Heart left ventricle (tissue), 16 donors: Measurements from ENCODE around the gene PDE3A. TPM values are rescaled to one million over a fixed set of nuclear protein-coding genes. Genes with fewer than 3 reads are reported as not detected.
"Not testable (repeated sequence)": the region's sequence is repeated elsewhere in the genome, so short reads cannot be mapped to it uniquely, and the experiment has no call there.

ENCODE experiments used
- ATAC-seq, 4 donors: fragments of 200-7000 bp; cut with Tn5 transposase; one replicate each; pipeline ENCODE4 v1.9.1; 2020 to 2022; ENCODE audit warnings: moderate library complexity in 4 of 4, mild to moderate bottlenecking in 3 of 4, moderate number of reproducible peaks in 1 of 4
- DNase-seq, 5 donors: peaks; one replicate each; pipeline ENCODE4 v3.0.0-alpha.2; 2020
- H3K27ac ChIP-seq, 12 donors: fragments of 200-600 bp; sonication (generic) in 4 of 12; one replicate each; pipeline versions ENCODE4 v1.5.0 to v1.8.0; 2016 to 2022; ENCODE audit warnings: mild to moderate bottlenecking in 2 of 12
- H3K27me3 ChIP-seq, 9 donors: fragments of 200-600 bp; sonication (generic) in 2 of 9; one replicate each; pipeline versions ENCODE4 v1.5.1 to v1.8.0; 2016 to 2022; ENCODE audit warnings: mild to moderate bottlenecking in 3 of 9
- H3K36me3 ChIP-seq, 9 donors: fragments of 200-600 bp; sonication (generic) in 2 of 9; one replicate each; pipeline versions ENCODE4 v1.5.0 to v1.8.0; 2018 to 2022; ENCODE audit warnings: mild to moderate bottlenecking in 2 of 9
- H3K4me1 ChIP-seq, 12 donors: fragments of 200-600 bp; sonication (generic) in 4 of 12; one replicate each; pipeline versions ENCODE4 v1.5.0 to v1.8.0; 2016 to 2022; ENCODE audit warnings: mild to moderate bottlenecking in 3 of 12
- H3K4me3 ChIP-seq, 12 donors: fragments of 200-600 bp; sonication (generic) in 4 of 12; one replicate each; pipeline versions ENCODE4 v1.5.0 to v1.8.0; 2017 to 2022; ENCODE audit warnings: mild to moderate bottlenecking in 9 of 12, moderate library complexity in 4 of 12
- H3K9me3 ChIP-seq, 12 donors: fragments of 200-600 bp; sonication (generic) in 4 of 12; one replicate each; pipeline versions ENCODE4 v1.5.0 to v1.8.0; 2016 to 2022; ENCODE audit warnings: mild to moderate bottlenecking in 1 of 12
- POLR2A ChIP-seq, 2 donors: fragments of 450-650 bp; IDR thresholded peaks; one replicate each; pipeline ENCODE4 v1.6.1; 2017; ENCODE audit warnings: antibody characterized with exemption in 2 of 2, mild to moderate bottlenecking in 2 of 2, moderate library complexity in 2 of 2
- WGBS, 4 donors: extraction: QIAGEN DNeasy Blood & Tissue Kit in 2 of 4; methylation state at CpG; one replicate each; pipeline versions ENCODE4 v1.1.5 to v1.1.7; 2013 to 2018; 5-methylcytosine and 5-hydroxymethylcytosine counted together
- intact Hi-C, 10 donors: fragments of 100-400 bp; cut with DNase I; formaldehyde crosslinking; loops; one replicate each; pipeline versions ENCODE4 v1.11.1 to v1.14.2; 2022
- long read RNA-seq, 3 donors: library from polyadenylated mRNA; unstranded; transcript quantifications; one replicate each; pipeline ENCODE4 v2.0.0, GENCODE V29; 2020 to 2021
- polyA plus RNA-seq, 2 donors: library from polyadenylated mRNA; stranded (reverse); fragments of 200-250 nt; gene quantifications; one replicate each; pipeline ENCODE4 v1.2.3, GENCODE V29; 2013
- total RNA-seq, 9 donors: library from RNA; depleted of rRNA in 2 of 9; stranded (reverse); fragments of >200 nt in 2 of 9; fragmentation: NEBNext Ultra II Directional in 3 of 9; extraction: Animal tissue kit (Norgen Biotek cat#: 25700) in 3 of 9; gene quantifications; one replicate each; pipeline versions ENCODE4 v1.1.0 to v1.2.4, GENCODE V29; 2016 to 2023
- TF ChIP-seq, protein P1 (sequence below), 12 donors: fragments of 200-600 bp; sonication (generic) in 4 of 12; IDR thresholded peaks; one replicate each; pipeline versions ENCODE4 v1.5.0 to v1.8.0; 2018 to 2022; ENCODE audit warnings: antibody characterized with exemption in 12 of 12, mild to moderate bottlenecking in 5 of 12
- donor health status: ischemic (EF 13 %, LVEDD 7.1; RV severe dilation, severe dysfunction).
- donor health status: healthy with polysubstance abuse.
- donor health status: DM: no; HTN: yes; CAD: no.
- donor health status: DM: no; HTN: no; CAD: no.
- donor health status: ischemic (EF 25% LVEDD 6.9; RV normal size, moderate dysfunction).
- donor health status: ischemic (EF 25% LVEDD 5.7; RV mildly dilated, moderate dysfunction).
- donor health status: healthy.
- donor health status: DM: yes; HTN: yes; CAD: no.
- donor health status: ischemic (EF 35%, LVEDD 5.7; RV mildly dilated, moderate dysfunction).
- donor health status: nonischemic (EF 11% LVEDD 7.7; RV severe dilation, severe dysfunction).
- donor health status: DM: yes; HTN: yes; CAD: no.
- donor health status: PGD.
- donor health status: ischemic (EF 29% LVEDD 5.4; RV normal size, mild dysfunction).
- donor health status: nonischemic (EF 23%, LVEDD 6.1; RV moderate dilation, normal function).

The PDE3A gene
- total RNA-seq = 100 to 1,000 TPM; 129 to 295 (median 214) TPM
- polyA plus RNA-seq = 10 to 100 TPM; 44.5 to 46.7 TPM
- long read RNA-seq, donor 1, full-length matches to known transcripts = 40 of 121 reads
- long read RNA-seq, donor 1, partial matches to known transcripts = 39 of 121 reads
- long read RNA-seq, donor 1, other reads (novel, unspliced or antisense) = 42 of 121 reads
- long read RNA-seq, donor 2, full-length matches to known transcripts = 83 of 258 reads
- long read RNA-seq, donor 2, partial matches to known transcripts = 119 of 258 reads
- long read RNA-seq, donor 2, other reads (novel, unspliced or antisense) = 56 of 258 reads
- long read RNA-seq, donor 3, full-length matches to known transcripts = 38 of 83 reads
- long read RNA-seq, donor 3, partial matches to known transcripts = 19 of 83 reads
- long read RNA-seq, donor 3, other reads (novel, unspliced or antisense) = 26 of 83 reads

DNA sequence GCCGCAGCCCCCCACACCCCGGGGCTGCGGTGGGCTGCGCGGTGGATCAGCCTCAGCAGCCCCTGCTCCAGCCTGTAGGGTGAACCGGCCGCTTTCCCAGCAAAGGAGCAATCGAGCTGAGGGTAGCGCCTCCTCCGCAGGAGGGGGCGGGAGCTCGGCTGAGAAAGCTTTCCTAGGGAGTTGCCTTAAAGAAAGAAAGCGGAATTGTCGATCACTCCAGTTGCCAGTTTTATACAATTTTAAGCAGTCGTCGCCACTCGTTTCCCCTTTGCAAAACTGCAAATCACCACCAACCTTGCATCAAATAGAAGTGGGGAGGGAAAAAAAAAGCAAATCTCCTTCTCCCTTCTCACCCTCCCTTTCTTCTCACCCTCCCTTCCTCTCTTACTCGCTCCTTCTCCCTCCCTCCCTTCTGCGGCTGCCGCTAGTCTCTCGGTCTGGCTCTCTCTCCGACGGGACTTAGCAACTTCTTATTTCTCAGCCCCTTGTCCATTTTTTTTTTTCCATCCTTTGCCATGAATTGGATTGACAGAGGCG lies at the start of gene PDE3A:
TSS of gene PDE3A (plus strand) at position 424 of the 537 bp plus-strand sequence. CDS start 748 bp downstream, outside the sequence.
- WGBS, 4 donors = 0 to 1% (median 1%) methylated on average over 23 to 24 of the region's 24 CpGs
- Histone ChIP-seq H3K36me3 (no peaks in the 10 kb centered on the region), H3K9me3 (no peaks in the 10 kb centered on the region), H3K4me1 (peaks cover 0 to 25% (median 5%) of the 10 kb centered on the region in 12 donors), H3K27me3 (peaks cover 0 to 16% (median 0%) of the 10 kb centered on the region in 9 donors), H3K4me3 (peak within 1 kb of the TSS; percentile 62 to 88 (median 76)), H3K27ac (peak within 1 kb of the TSS; percentile 88 to 98 (median 96))
- intact Hi-C loops = loop anchor here in 8 of 10 donors (2.0 to 10.0 kb wide), 16 partner anchors 41 to 626 kb away; no protein-coding TSS in a partner anchor
- no peak for TF ChIP-seq POLR2A (IDR thresholded peaks at IDR 0.05)
- TF ChIP-seq, protein P1, sequence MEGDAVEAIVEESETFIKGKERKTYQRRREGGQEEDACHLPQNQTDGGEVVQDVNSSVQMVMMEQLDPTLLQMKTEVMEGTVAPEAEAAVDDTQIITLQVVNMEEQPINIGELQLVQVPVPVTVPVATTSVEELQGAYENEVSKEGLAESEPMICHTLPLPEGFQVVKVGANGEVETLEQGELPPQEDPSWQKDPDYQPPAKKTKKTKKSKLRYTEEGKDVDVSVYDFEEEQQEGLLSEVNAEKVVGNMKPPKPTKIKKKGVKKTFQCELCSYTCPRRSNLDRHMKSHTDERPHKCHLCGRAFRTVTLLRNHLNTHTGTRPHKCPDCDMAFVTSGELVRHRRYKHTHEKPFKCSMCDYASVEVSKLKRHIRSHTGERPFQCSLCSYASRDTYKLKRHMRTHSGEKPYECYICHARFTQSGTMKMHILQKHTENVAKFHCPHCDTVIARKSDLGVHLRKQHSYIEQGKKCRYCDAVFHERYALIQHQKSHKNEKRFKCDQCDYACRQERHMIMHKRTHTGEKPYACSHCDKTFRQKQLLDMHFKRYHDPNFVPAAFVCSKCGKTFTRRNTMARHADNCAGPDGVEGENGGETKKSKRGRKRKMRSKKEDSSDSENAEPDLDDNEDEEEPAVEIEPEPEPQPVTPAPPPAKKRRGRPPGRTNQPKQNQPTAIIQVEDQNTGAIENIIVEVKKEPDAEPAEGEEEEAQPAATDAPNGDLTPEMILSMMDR (IDR thresholded peaks at IDR 0.05) = peak in 6 of 12 donors; percentile 3 to 32 (median 22)
- ATAC-seq = peak; percentile 35 to 61 (median 52)
- DNase-seq = peak; percentile 68 to 86 (median 83)

GRCh38 chr12:20319366-20319765 lies 49.0 kb upstream of the PDE3A start:
- TF ChIP-seq, protein P1 (IDR thresholded peaks at IDR 0.05) = no peak
- no peak for TF ChIP-seq POLR2A (IDR thresholded peaks at IDR 0.05)
- Histone ChIP-seq H3K4me3 (peak overlapping the region in 5 of 12 donors; percentile 7 to 24 (median 17)), H3K9me3 (no peaks in the 10 kb centered on the region), H3K4me1 (peaks cover 0 to 7% (median 0%) of the 10 kb centered on the region in 12 donors), H3K27me3 (no peaks in the 10 kb centered on the region), H3K36me3 (no peaks in the 10 kb centered on the region), H3K27ac (peak overlapping the region in 11 of 12 donors; percentile 11 to 92 (median 71))
- WGBS, 4 donors = 30 to 43% (median 33%) methylated on average over 4 of the region's 4 CpGs
- ATAC-seq (peak; percentile 56 to 82 (median 76)), DNase-seq (no peak)
- intact Hi-C loops = loop anchor here in 2 of 10 donors (10.0 kb wide), 1 partner anchor 45 kb away; the partner anchor contains the start of gene PDE3A (in 2 of the 2)

GRCh38 chr12:20320552-20320951 lies 47.8 kb upstream of the PDE3A start:
- H3K4me3 ChIP-seq = peak overlapping the region in 9 of 12 donors; percentile 26 to 51 (median 38)
- DNase-seq = no peak
- TF ChIP-seq, protein P1 (IDR thresholded peaks at IDR 0.05) = no peak
- TF ChIP-seq POLR2A (IDR thresholded peaks at IDR 0.05) = no peak

GRCh38 chr12:20330826-20331505 lies 37.4 kb upstream of the PDE3A start:
- intact Hi-C loops, H3K27ac ChIP-seq, H3K36me3 ChIP-seq, H3K4me3 ChIP-seq, ATAC-seq, H3K4me1 ChIP-seq, DNase-seq, H3K27me3 ChIP-seq: not testable (repeated sequence)
- 66 to 83% (median 75%) methylated on average over 4 of the region's 4 CpGs for WGBS, 4 donors
- peaks cover 0 to 25% (median 3%) of the 10 kb centered on the region in 12 donors for H3K9me3 ChIP-seq

More at GRCh38 chr12:20320552-20320951, 47.8 kb upstream of the PDE3A start:
- intact Hi-C loops = loop anchor here in 3 of 10 donors (2.0 to 10.0 kb wide), 4 partner anchors 46 to 48 kb away; partner anchors contain the start of gene PDE3A (in 2 of the 3)
- peak; percentile 86 to 95 (median 93) for ATAC-seq
- H3K4me1 ChIP-seq = peaks cover 0 to 6% (median 0%) of the 10 kb centered on the region in 12 donors
- H3K36me3 ChIP-seq = no peaks in the 10 kb centered on the region
- peak overlapping the region; percentile 9 to 92 (median 71) for H3K27ac ChIP-seq
- no peaks in the 10 kb centered on the region for H3K27me3 ChIP-seq
- H3K9me3 ChIP-seq = no peaks in the 10 kb centered on the region
- WGBS, 4 donors = 8 to 14% (median 13%) methylated on average over 4 of the region's 4 CpGs
